GM12892 (cell line): Measurements from ENCODE around the gene OR13C8.

Experiments used
- POLR2A ChIP-seq: IDR thresholded peaks from 2 replicates; pipeline ENCODE4 v1.6.1; 2011; ENCODE audit warnings: low read depth, low read length, control low read depth
- POLR2AphosphoS5 ChIP-seq: IDR thresholded peaks from 2 replicates; pipeline ENCODE4 v1.6.1; 2011; ENCODE audit warnings: low read depth, low read length, control low read depth
- TAF1 ChIP-seq: IDR thresholded peaks from 2 replicates; pipeline ENCODE4 v1.6.1; 2011; ENCODE audit warnings: low read depth, mild to moderate bottlenecking, control low read depth, low read length, borderline replicate concordance

DNA sequence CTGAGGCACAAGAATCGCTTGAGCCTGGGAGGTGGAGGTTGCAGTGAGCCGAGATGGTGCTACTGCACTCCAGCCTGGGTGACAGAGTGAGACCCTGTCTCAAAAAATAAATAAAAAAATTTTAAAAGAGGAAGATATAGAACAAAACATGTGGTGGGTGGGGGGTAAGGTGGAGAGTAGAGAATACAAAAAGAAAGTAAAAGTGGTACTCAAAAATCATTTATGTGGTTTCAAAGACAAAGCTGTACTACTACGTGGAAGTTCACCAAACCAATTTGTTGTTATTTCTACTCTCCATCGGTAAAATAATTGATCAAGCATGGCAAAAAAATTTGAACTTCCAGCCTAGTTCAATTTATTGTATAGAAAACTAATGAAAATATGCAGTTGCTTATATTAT is 24.3 kb upstream of the OR13C8 start:
- TF ChIP-seq POLR2A = no peak
- no peak for TF ChIP-seq POLR2AphosphoS5
- TF ChIP-seq TAF1 = no peak
